H1 (cell line): ENCODE data around the gene ELOVL3. TPM values are rescaled to one million over a fixed set of nuclear protein-coding genes. Genes with fewer than 3 reads are reported as not detected.
A peak's percentile ranks its signal among the peaks of the same experiment; 100 is the strongest.

Experiments
- CTCF ChIA-PET: fragments of 300-600 bp; sonication (Branson Sonifier 250); formaldehyde crosslinking; loops from one replicate; lab custom pipeline; 2021; ENCODE audit not compliant: partially characterized antibody; lab: Charles Lee
- POLR2A ChIA-PET: fragments of 300-600 bp; sonication (Branson Sonifier 250); formaldehyde crosslinking; loops from one replicate; lab custom pipeline; 2021; ENCODE audit warnings: inconsistent platforms; ENCODE audit not compliant: partially characterized antibody; lab: Charles Lee
- DNase-seq, 2 experiments: peaks; one replicate each; pipeline versions ENCODE4 v3.0.0 to v3.0.0-alpha.2; 2010 to 2022; ENCODE audit warnings: low spot score in 2 of 2, low read depth in 1 of 2, mixed read lengths in 1 of 2
- FAIRE-seq: peaks from 2 replicates; lab custom pipeline; 2011; peaks lifted over from hg19 to GRCh38; lab: Jason Lieb, UNC
- H2AFZ ChIP-seq: 2 replicates; pipeline ENCODE4 v1.8.1; 2012; ENCODE audit warnings: low read length, inconsistent platforms
- H2AK5ac ChIP-seq: 2 replicates; pipeline ENCODE4 v1.6.1; 2013; ENCODE audit warnings: low read depth, low read length
- H2BK120ac ChIP-seq: replicated peaks from 2 replicates; pipeline ENCODE3; 2013; ENCODE audit warnings: low read depth, low read length, inconsistent platforms
- H2BK12ac ChIP-seq: 2 replicates; pipeline ENCODE4 v1.6.1; 2013; ENCODE audit warnings: low read depth, low read length
- H2BK15ac ChIP-seq: 2 replicates; pipeline ENCODE4 v1.6.1; 2013; ENCODE audit warnings: low read length
- H2BK20ac ChIP-seq: 2 replicates; pipeline ENCODE4 v1.6.1; 2013; ENCODE audit warnings: low read length
- H2BK5ac ChIP-seq: 2 replicates; pipeline ENCODE4 v1.6.1; 2013; ENCODE audit warnings: low read depth, low read length
- H3K14ac ChIP-seq: 2 replicates; pipeline ENCODE4 v1.6.1; 2013; ENCODE audit warnings: inconsistent platforms; ENCODE audit not compliant: insufficient read length
- H3K18ac ChIP-seq: 2 replicates; pipeline ENCODE4 v1.6.1; 2013; ENCODE audit warnings: low read length; ENCODE audit errors: extremely low read depth
- H3K23ac ChIP-seq: 2 replicates; pipeline ENCODE4 v1.6.1; 2013; ENCODE audit warnings: inconsistent platforms; ENCODE audit not compliant: insufficient read length
- H3K23me2 ChIP-seq: 2 replicates; pipeline ENCODE4 v1.6.1; 2013; ENCODE audit warnings: low read depth, low read length
- H3K27ac ChIP-seq: 2 replicates; pipeline ENCODE4 v1.6.1; 2011; ENCODE audit warnings: low read depth, low read length, inconsistent platforms
- H3K27me3 ChIP-seq, 4 experiments: replicated peaks in 1 of 4; 1 replicate in 1 of 4; 2 replicates in 3 of 4; pipeline versions ENCODE4 v1.6.1 to v1.8.1; 2011 to 2013; ENCODE audit warnings: low read length in 3 of 4, mild to moderate bottlenecking in 3 of 4, inconsistent platforms in 2 of 4, mixed read lengths in 2 of 4, moderate library complexity in 1 of 4; ENCODE audit not compliant: control insufficient read depth in 3 of 4, insufficient read depth in 3 of 4; ENCODE audit errors: extremely low read depth in 1 of 4
- H3K36me3 ChIP-seq, 4 experiments: 2 replicates each; pipeline versions ENCODE4 v1.6.1 to v1.8.1; 2011 to 2013; ENCODE audit warnings: mild to moderate bottlenecking in 4 of 4, low read length in 3 of 4, moderate library complexity in 2 of 4, control low read depth in 1 of 4, inconsistent platforms in 1 of 4; ENCODE audit not compliant: insufficient read depth in 4 of 4, control insufficient read depth in 2 of 4
- H3K4ac ChIP-seq: replicated peaks from 2 replicates; pipeline ENCODE3; 2013; ENCODE audit warnings: low read length, low read depth, mixed read lengths, inconsistent platforms; ENCODE audit not compliant: insufficient read length
- H3K4me1 ChIP-seq, 4 experiments: replicated peaks in 1 of 4; 1 replicate in 1 of 4; 2 replicates in 3 of 4; pipeline versions ENCODE4 v1.6.1 to v1.8.1; 2011 to 2013; ENCODE audit warnings: low read length in 3 of 4, inconsistent platforms in 2 of 4, mixed read lengths in 1 of 4; ENCODE audit not compliant: insufficient read depth in 4 of 4, control insufficient read depth in 3 of 4
- H3K4me2 ChIP-seq, 2 experiments: 2 replicates each; pipeline versions ENCODE4 v1.6.1 to v1.8.1; 2011 to 2013; ENCODE audit warnings: low read depth in 2 of 2, low read length in 2 of 2, control low read depth in 1 of 2, inconsistent platforms in 1 of 2, mild to moderate bottlenecking in 1 of 2; ENCODE audit not compliant: insufficient read depth in 1 of 2
- H3K4me3 ChIP-seq, 4 experiments: fragments of 200-600, 300-600 bp in 1 of 4; sonication (generic), shearing (Covaris generic), sonication (Bioruptor Twin) in 1 of 4; 2 replicates each; pipeline versions ENCODE4 v1.5.1 to v1.8.1; 2011 to 2016; ENCODE audit warnings: low read length in 4 of 4, low read depth in 3 of 4, control low read depth in 2 of 4, inconsistent platforms in 2 of 4, mild to moderate bottlenecking in 2 of 4, mixed read lengths in 1 of 4, moderate library complexity in 1 of 4; ENCODE audit not compliant: insufficient read depth in 2 of 4; ENCODE audit errors: extremely low read depth in 1 of 4
- H3K56ac ChIP-seq: replicated peaks from 2 replicates; pipeline ENCODE3; 2013; ENCODE audit warnings: low read depth, mild to moderate bottlenecking, mixed read lengths, low read length, inconsistent platforms; ENCODE audit not compliant: insufficient read length
- H3K79me1 ChIP-seq: 2 replicates; pipeline ENCODE4 v1.6.1; 2013; ENCODE audit warnings: low read depth, low read length, control low read depth
- H3K79me2 ChIP-seq, 2 experiments: 2 replicates each; pipeline versions ENCODE4 v1.6.1 to v1.8.1; 2012 to 2013; ENCODE audit warnings: low read length in 2 of 2, mild to moderate bottlenecking in 2 of 2, inconsistent platforms in 1 of 2; ENCODE audit not compliant: insufficient read depth in 2 of 2, control insufficient read depth in 1 of 2
- H3K9ac ChIP-seq, 4 experiments: replicated peaks in 1 of 4; 1 replicate in 1 of 4; 2 replicates in 3 of 4; pipeline versions ENCODE4 v1.6.1 to v1.8.1; 2011 to 2013; ENCODE audit warnings: low read depth in 3 of 4, low read length in 3 of 4, control low read depth in 2 of 4, mild to moderate bottlenecking in 2 of 4, moderate library complexity in 2 of 4, inconsistent platforms in 1 of 4; ENCODE audit errors: extremely low read depth in 1 of 4
- H3K9me3 ChIP-seq, 2 experiments: 2 replicates each; pipeline versions ENCODE4 v1.6.1 to v1.8.1; 2012 to 2013; ENCODE audit warnings: mild to moderate bottlenecking in 2 of 2, moderate library complexity in 2 of 2, control low read depth in 1 of 2, inconsistent platforms in 1 of 2, low read depth in 1 of 2, low read length in 1 of 2, mixed read lengths in 1 of 2; ENCODE audit not compliant: insufficient read depth in 2 of 2
- H4K20me1 ChIP-seq, 2 experiments: replicated peaks in 1 of 2; 2 replicates each; pipeline versions ENCODE3 to v1.8.1; 2011 to 2013; ENCODE audit warnings: inconsistent platforms in 2 of 2, low read length in 2 of 2, mild to moderate bottlenecking in 1 of 2; ENCODE audit not compliant: insufficient read depth in 2 of 2, control insufficient read depth in 1 of 2
- H4K5ac ChIP-seq: 2 replicates; pipeline ENCODE4 v1.6.1; 2013; ENCODE audit warnings: low read length, low read depth, mixed read lengths, inconsistent platforms; ENCODE audit not compliant: insufficient read length
- H4K8ac ChIP-seq: 2 replicates; pipeline ENCODE4 v1.8.0; 2013; ENCODE audit warnings: mild to moderate bottlenecking, moderate library complexity, low read length, inconsistent platforms; ENCODE audit not compliant: insufficient read depth; ENCODE audit errors: extremely low read depth
- H4K91ac ChIP-seq: replicated peaks from 2 replicates; pipeline ENCODE3; 2013; ENCODE audit warnings: low read length, mixed read lengths, inconsistent platforms; ENCODE audit not compliant: insufficient read length
- ATF3 ChIP-seq: IDR thresholded peaks from 2 replicates; pipeline ENCODE4 v1.6.1; 2011; ENCODE audit warnings: low read depth, mild to moderate bottlenecking, low read length; ENCODE audit not compliant: insufficient read depth
- CHD2 ChIP-seq: IDR thresholded peaks from 2 replicates; pipeline ENCODE4 v1.6.1; 2012; ENCODE audit warnings: low read length, improper control_type of control experiment
- CREB1 ChIP-seq: IDR thresholded peaks from 2 replicates; pipeline ENCODE4 v1.6.1; 2012; ENCODE audit warnings: inconsistent platforms
- KDM5A ChIP-seq: fragments of 200-600 bp; IDR thresholded peaks from 2 replicates; pipeline ENCODE4 v1.7.1; 2012; ENCODE audit warnings: mild to moderate bottlenecking, low read length, inconsistent platforms, mixed read lengths
- POLR2AphosphoS5 ChIP-seq: IDR thresholded peaks from 2 replicates; pipeline ENCODE4 v1.6.1; 2011; ENCODE audit warnings: low read depth, low read length
- SIN3A ChIP-seq, 2 experiments: IDR thresholded peaks in 1 of 2; conservative IDR thresholded peaks in 1 of 2; 2 replicates each; pipeline ENCODE4 v1.6.1; 2011 to 2012; ENCODE audit warnings: low read length in 2 of 2, improper control_type of control experiment in 1 of 2, low read depth in 1 of 2, mild to moderate bottlenecking in 1 of 2
- SP2 ChIP-seq: IDR thresholded peaks from 2 replicates; pipeline ENCODE4 v1.6.1; 2012; ENCODE audit warnings: mild to moderate bottlenecking, low read length, inconsistent platforms
- SP4 ChIP-seq: IDR thresholded peaks from 2 replicates; pipeline ENCODE4 v1.6.1; 2012; ENCODE audit warnings: low read length, inconsistent platforms
- TAF1 ChIP-seq: IDR thresholded peaks from 2 replicates; pipeline ENCODE4 v1.6.1; 2011; ENCODE audit warnings: mild to moderate bottlenecking, low read depth, low read length
- TAF7 ChIP-seq: optimal IDR thresholded peaks from 2 replicates; pipeline ENCODE3; 2011; ENCODE audit warnings: low read depth, mild to moderate bottlenecking, inconsistent platforms, low read length, moderate library complexity, borderline replicate concordance
- TEAD4 ChIP-seq: IDR thresholded peaks from 2 replicates; pipeline ENCODE4 v1.6.1; 2012; ENCODE audit warnings: low read depth, low read length, inconsistent platforms, mixed read lengths
- WGBS, 2 experiments: shearing (Covaris generic) in 1 of 2; methylation state at CpG; one replicate each; pipeline versions ENCODE4 v1.1.6 to v1.1.7; 2013 to 2015; ENCODE audit warnings: low lambda C conversion rate in 2 of 2, mixed read lengths in 2 of 2, inconsistent platforms in 1 of 2, low coverage in 1 of 2, missing lambda C conversion rate in 1 of 2; ENCODE audit not compliant: insufficient replicate concordance in 2 of 2, insufficient coverage in 1 of 2, insufficient read length in 1 of 2; ENCODE audit errors: extremely low coverage in 1 of 2, missing lambda C conversion rate in 1 of 2; 5-methylcytosine and 5-hydroxymethylcytosine counted together
- polyA plus RNA-seq, 7 experiments: library from polyadenylated mRNA; depleted of rRNA in 3 of 7; stranded (reverse) in 5 of 7; unstranded in 2 of 7; fragments of >200 nt in 5 of 7; fragments of 200-250 nt in 2 of 7; gene quantifications; 1 replicate in 5 of 7; 2 replicates in 1 of 7; 4 replicates in 1 of 7; pipeline versions ENCODE4 v1.2.1 to v1.2.3, GENCODE V29; 2011 to 2013; ENCODE audit warnings: missing spikeins in 2 of 7, mixed read lengths in 2 of 7
- total RNA-seq: library from RNA; stranded (reverse); fragmentation: NEBNext Ultra II Directional; extraction: Animal tissue kit (Norgen Biotek cat#: 25700); gene quantifications from 2 replicates; pipeline ENCODE4 v1.2.1, GENCODE V29; 2021

The ELOVL3 gene
- total and polyA plus RNA-seq, 2 of the 8 experiments (the other 6 are each of a cell fraction or from before 2014, with no cell fraction given): 0.27 TPM; not detected in 1

GRCh38 chr10:102245082-102245931, 19.2 kb downstream of the ELOVL3 start, which contains the start of gene GBF1:
GBF1 (plus strand) TSS chr10:102245532; CDS start chr10:102258939, 13,407 bp downstream.
- DNase-seq: peak; percentile 88 to 90
- Histone ChIP-seq H3K23me2 (peaks cover 12% of the 10 kb centered on the region), H3K4ac (no peak within 1 kb of the TSS), H4K91ac (no peak within 1 kb of the TSS), H3K18ac (0 out of 2 replicates have a peak within 1 kb of the TSS, but pooled peaks have one; percentile 73), H4K20me1 (peaks cover 5 to 9% of the 10 kb centered on the region in 2 experiments), H3K27me3 (peaks cover 20 to 32% (median 25%) of the 10 kb centered on the region in 4 experiments), H3K56ac (no peak within 1 kb of the TSS), H3K14ac (no peak within 1 kb of the TSS), H2BK5ac (peak within 1 kb of the TSS; percentile 74), H4K5ac (peak within 1 kb of the TSS; percentile 60), H3K4me3 (peak within 1 kb of the TSS; percentile 86 to 98 (median 92)), H2AK5ac (no peak within 1 kb of the TSS), H4K8ac (no peak within 1 kb of the TSS), H2BK12ac (no peak within 1 kb of the TSS; the same call in 1 of the 2 replicates), H3K36me3 (no peaks in the 10 kb centered on the region; a peak in 1 of 8 replicates), H3K23ac (no peak within 1 kb of the TSS), H3K79me2 (peaks cover 0 to 37% of the 10 kb centered on the region in 2 experiments; a peak in 2 of 4 replicates), H2BK20ac (no peak within 1 kb of the TSS), H3K79me1 (peaks cover 9% of the 10 kb centered on the region), H3K9me3 (no peaks in the 10 kb centered on the region), H3K4me2 (peak within 1 kb of the TSS; percentile 75 to 83), H2AFZ (peak within 1 kb of the TSS; percentile 97), H2BK120ac (no peak within 1 kb of the TSS), H3K9ac (peak within 1 kb of the TSS; percentile 45 to 94 (median 76)), H3K4me1 (peaks cover 4 to 16% (median 7%) of the 10 kb centered on the region in 4 experiments), H2BK15ac (no peak within 1 kb of the TSS), H3K27ac (peak within 1 kb of the TSS; percentile 43; the same call in 1 of the 2 replicates)
- ChIA-PET POLR2A (interaction anchor here (1.1 to 2.0 kb wide), 3 partner anchors 14 to 216 kb away, joined by 4 to 12 read pairs (median 4); partner anchors contain the start of gene NOLC1), CTCF (interaction anchor here (0.6 to 3.3 kb wide), 8 partner anchors 10 to 1222 kb away, joined by 3 to 19 read pairs (median 4); no protein-coding TSS in a partner anchor)
- WGBS, 2 experiments: 1% methylated on average over 47 of the region's 47 CpGs; no CpG with 5 or more reads in 1 of the 2 experiments
- FAIRE-seq: peak; percentile 97
- TF ChIP-seq CHD2 (peak; percentile 90), SP2 (peak; percentile 85), ATF3 (no peak), KDM5A (0 out of 2 replicates have a peak, but pooled peaks have one; percentile 36), CREB1 (peak; percentile 89), SIN3A (conservative IDR thresholded peaks at IDR 0.05 in 1 of 2, IDR thresholded peaks at IDR 0.05 in 1 of 2; ENCODE audit: low read depth in 1 of 2, low read length in 2 of 2) (peak; percentile 94 to 98), TAF7 (no peak), TEAD4 (no peak), POLR2AphosphoS5 (peak; percentile 78), TAF1 (peak; percentile 75), SP4 (0 out of 2 replicates have a peak, but pooled peaks have one; percentile 28)
